Nephron progenitor cell (in vitro differentiated cells): ENCODE data around the gene SPATA9.

ENCODE experiments used
- DNase-seq: peaks from one replicate; pipeline ENCODE4 v3.0.0; 2021
- H3K27ac Mint-ChIP-seq: 2 replicates; pipeline ENCODE4 v1.8.0; 2021; ENCODE audit warnings: mild to moderate bottlenecking, moderate library complexity, mixed read lengths
- H3K27me3 Mint-ChIP-seq: 2 replicates; pipeline ENCODE4 v1.8.0; 2021; ENCODE audit warnings: mild to moderate bottlenecking, low read depth, mixed read lengths; ENCODE audit not compliant: poor library complexity
- H3K36me3 Mint-ChIP-seq: 2 replicates; pipeline ENCODE4 v1.8.0; 2021; ENCODE audit warnings: low read depth, mixed read lengths
- H3K4me1 Mint-ChIP-seq: 2 replicates; pipeline ENCODE4 v1.8.0; 2021; ENCODE audit warnings: mixed read lengths
- H3K4me3 Mint-ChIP-seq: 2 replicates; pipeline ENCODE4 v1.8.0; 2021; ENCODE audit warnings: mild to moderate bottlenecking, moderate library complexity, mixed read lengths
- H3K9me3 Mint-ChIP-seq: 2 replicates; pipeline ENCODE4 v1.8.0; 2021; ENCODE audit warnings: mild to moderate bottlenecking, moderate library complexity, mixed read lengths
- CTCF ChIP-seq: fragments of 200-600 bp; sonication (generic); IDR thresholded peaks from 2 replicates; pipeline ENCODE4 v1.5.0; 2021; ENCODE audit warnings: antibody characterized with exemption

The SPATA9 gene

GRCh38 chr5:95669985-95670384, 12.8 kb downstream of the SPATA9 start:
- Mint-ChIP-seq H3K36me3 (no peaks in the 10 kb centered on the region), H3K4me1 (peaks cover 16% of the 10 kb centered on the region)

GRCh38 chr5:95669540-95669939, 13.3 kb downstream of the SPATA9 start:
- peaks cover 16% of the 10 kb centered on the region for H3K4me1 Mint-ChIP-seq
- H3K27me3 Mint-ChIP-seq: no peaks in the 10 kb centered on the region
- no peaks in the 10 kb centered on the region for H3K36me3 Mint-ChIP-seq
- H3K4me3 Mint-ChIP-seq: no peak overlapping the region
- DNase-seq: no peak
- H3K9me3 Mint-ChIP-seq: no peaks in the 10 kb centered on the region
- no peak for TF ChIP-seq CTCF
- H3K27ac Mint-ChIP-seq: no peak overlapping the region

More at GRCh38 chr5:95669985-95670384, 12.8 kb downstream of the SPATA9 start:
- no peak for DNase-seq
- Mint-ChIP-seq H3K4me3 (no peak overlapping the region), H3K27ac (no peak overlapping the region), H3K27me3 (no peaks in the 10 kb centered on the region), H3K9me3 (no peaks in the 10 kb centered on the region)
- TF ChIP-seq CTCF: no peak

GRCh38 chr5:95668728-95669127, 14.1 kb downstream of the SPATA9 start:
- H3K36me3 Mint-ChIP-seq: no peaks in the 10 kb centered on the region
- peaks cover 16% of the 10 kb centered on the region for H3K4me1 Mint-ChIP-seq

GRCh38 chr5:95668216-95668615, 14.6 kb downstream of the SPATA9 start:
- no peaks in the 10 kb centered on the region for H3K27me3 Mint-ChIP-seq
- DNase-seq: no peak
- no peak overlapping the region for H3K27ac Mint-ChIP-seq
- no peaks in the 10 kb centered on the region for H3K9me3 Mint-ChIP-seq
- TF ChIP-seq CTCF: no peak
- peaks cover 15% of the 10 kb centered on the region for H3K4me1 Mint-ChIP-seq
- no peaks in the 10 kb centered on the region for H3K36me3 Mint-ChIP-seq
- H3K4me3 Mint-ChIP-seq: no peak overlapping the region

More at GRCh38 chr5:95668728-95669127, 14.1 kb downstream of the SPATA9 start:
- no peak for DNase-seq
- H3K4me3 Mint-ChIP-seq: no peak overlapping the region
- H3K27ac Mint-ChIP-seq: no peak overlapping the region
- no peaks in the 10 kb centered on the region for H3K9me3 Mint-ChIP-seq
- no peaks in the 10 kb centered on the region for H3K27me3 Mint-ChIP-seq
- no peak for TF ChIP-seq CTCF

- Mint-ChIP-seq H3K27me3 (no peaks in the 10 kb centered on the region), H3K36me3 (no peaks in the 10 kb centered on the region), H3K27ac (no peak overlapping the region), H3K4me1 (peaks cover 9% of the 10 kb centered on the region), H3K9me3 (no peaks in the 10 kb centered on the region), H3K4me3 (no peak overlapping the region)
- no peak for TF ChIP-seq CTCF
- no peak for DNase-seq
These were observed 15.1 kb downstream of the SPATA9 start for GRCh38 chr5:95667678-95668077.

- Mint-ChIP-seq H3K4me1 (peaks cover 5% of the 10 kb centered on the region), H3K27ac (no peak overlapping the region), H3K27me3 (no peaks in the 10 kb centered on the region), H3K4me3 (no peak overlapping the region), H3K36me3 (no peaks in the 10 kb centered on the region), H3K9me3 (no peaks in the 10 kb centered on the region)
- TF ChIP-seq CTCF: no peak
- DNase-seq: no peak
These were observed 15.7 kb downstream of the SPATA9 start for GRCh38 chr5:95667061-95667618.
